K562 (cell line): ENCODE results near the gene KTN1.

Source experiments
- ARNT ChIP-seq, 2 experiments: fragments of 450-650 bp; IDR thresholded peaks; 2 replicates each; pipeline ENCODE4 v1.6.1; 2016; ENCODE audit warnings: mild to moderate bottlenecking in 1 of 2
- CCAR2 ChIP-seq: fragments of 200-400 bp; formaldehyde crosslinking; IDR thresholded peaks from 2 replicates; pipeline ENCODE4 v1.6.1; 2017; ENCODE audit warnings: mild to moderate bottlenecking, low read depth, low read length
- CTCF ChIP-seq, 3 experiments: IDR thresholded peaks in 2 of 3; conservative IDR thresholded peaks in 1 of 3; 2 replicates each; pipeline ENCODE4 v1.5.1; 2011 to 2012; ENCODE audit warnings: low read length in 3 of 3, mild to moderate bottlenecking in 3 of 3, control low read depth in 2 of 3, improper control_type of control experiment in 1 of 3, inconsistent platforms in 1 of 3, low read depth in 1 of 3, mixed read lengths in 1 of 3, moderate library complexity in 1 of 3; ENCODE audit not compliant: insufficient read depth in 2 of 3
- EGR1 ChIP-seq: fragments of 450-650 bp; conservative IDR thresholded peaks from 2 replicates; pipeline ENCODE4 v1.6.1; 2017; ENCODE audit warnings: mild to moderate bottlenecking
- FOXP1 ChIP-seq: sonication (generic); formaldehyde crosslinking; IDR thresholded peaks from 2 replicates; pipeline ENCODE4 v1.8.0; 2022; ENCODE audit warnings: mild to moderate bottlenecking, missing genetic modification reagents
- IRF9 ChIP-seq: fragments of 450-650 bp; IDR thresholded peaks from 2 replicates; pipeline ENCODE4 v1.6.1; 2016; ENCODE audit warnings: missing biosample characterization, missing genetic modification characterization
- MTF1 ChIP-seq: fragments of 250-450 bp; sonication (Bioruptor Pico); IDR thresholded peaks from 2 replicates; pipeline ENCODE4 v1.9.0; 2021; ENCODE audit warnings: moderate library complexity, mild to moderate bottlenecking, inconsistent platforms, borderline replicate concordance
- REST ChIP-seq, 2 experiments: fragments of 450-650 bp; formaldehyde crosslinking in 1 of 2; IDR thresholded peaks; 2 replicates each; pipeline versions ENCODE4 v1.4.0 to v1.6.1; 2014 to 2020; ENCODE audit warnings: mild to moderate bottlenecking in 2 of 2, borderline replicate concordance in 1 of 2, low read depth in 1 of 2
- SRF ChIP-seq, 2 experiments: fragments of 250-450, 450-650 bp in 1 of 2; sonication (Bioruptor Pico) in 1 of 2; sonication (generic) in 1 of 2; formaldehyde crosslinking; IDR thresholded peaks; 2 replicates each; pipeline versions ENCODE4 v1.5.0 to v1.5.1; 2020 to 2022; ENCODE audit warnings: mild to moderate bottlenecking in 1 of 2, missing genetic modification reagents in 1 of 2
- USF1 ChIP-seq: sonication (generic); formaldehyde crosslinking; IDR thresholded peaks from 2 replicates; pipeline ENCODE4 v1.9.0; 2022; ENCODE audit warnings: mild to moderate bottlenecking, missing genetic modification reagents

- TF ChIP-seq ARNT (IDR thresholded peaks at IDR 0.05) (no peak), CTCF (IDR thresholded peaks at IDR 0.05 in 2 of 3, conservative IDR thresholded peaks at IDR 0.05 in 1 of 3; ENCODE audit: insufficient read depth in 2 of 3, low read depth in 1 of 3, low read length in 3 of 3) (peak; percentile 46 to 65 (median 50); a peak in 5 of 6 replicates), USF1 (CRISPR knock-in tag) (no peak), REST (IDR thresholded peaks at IDR 0.05; ENCODE audit: borderline replicate concordance) (peak; percentile 48; the same call in 1 of the 2 replicates), REST (CRISPR knock-in tag; IDR thresholded peaks at IDR 0.05; ENCODE audit: low read depth) (no peak), MTF1 (no peak), CCAR2 (no peak), SRF (CRISPR knock-in tag; IDR thresholded peaks at IDR 0.05) (no peak), FOXP1 (CRISPR knock-in tag) (no peak), IRF9 (no peak), EGR1 (no peak)
Measured at GRCh38 chr14:55731881-55732498, 152.0 kb downstream of the KTN1 start.
